ENCODE data around the gene CTNNA2.

CTNNA2 gene

GRCh38 chr2:80395251-80395650, 882.4 kb downstream of the CTNNA2 start:
- TF ChIP-seq SIN3A (IDR thresholded peaks at IDR 0.05; ENCODE audit: borderline replicate concordance, insufficient read depth, low read length) (no peak), FOXP2 (optimal IDR thresholded peaks at IDR 0.05; ENCODE audit: borderline replicate concordance, extremely low read depth, extremely low read length, insufficient read depth) (no peak), POLR2AphosphoS5 (IDR thresholded peaks at IDR 0.05; ENCODE audit: low read depth, low read length) (no peak), TAF1 (IDR thresholded peaks at IDR 0.05; ENCODE audit: borderline replicate concordance, insufficient read depth, low read length) (no peak), REST (IDR thresholded peaks at IDR 0.05; ENCODE audit: insufficient read depth in 1 of 2, low read depth in 2 of 2, low read length in 2 of 2) (no peak)

- no peak for TF ChIP-seq SIN3A (IDR thresholded peaks at IDR 0.05; ENCODE audit: borderline replicate concordance, insufficient read depth, low read length)
- TF ChIP-seq REST (IDR thresholded peaks at IDR 0.05; ENCODE audit: insufficient read depth in 1 of 2, low read depth in 2 of 2, low read length in 2 of 2) = no peak
- no peak for TF ChIP-seq POLR2AphosphoS5 (IDR thresholded peaks at IDR 0.05; ENCODE audit: low read depth, low read length)
- TF ChIP-seq FOXP2 (optimal IDR thresholded peaks at IDR 0.05; ENCODE audit: borderline replicate concordance, extremely low read depth, extremely low read length, insufficient read depth) = no peak
- TF ChIP-seq TAF1 (IDR thresholded peaks at IDR 0.05; ENCODE audit: borderline replicate concordance, insufficient read depth, low read length) = no peak
Observed at GRCh38 chr2:80396276-80396675, 883.4 kb downstream of the CTNNA2 start.

GRCh38 chr2:80403081-80403480, 890.2 kb downstream of the CTNNA2 start:
- TF ChIP-seq TAF1 (IDR thresholded peaks at IDR 0.05; ENCODE audit: borderline replicate concordance, insufficient read depth, low read length) (no peak), REST (IDR thresholded peaks at IDR 0.05; ENCODE audit: insufficient read depth in 1 of 2, low read depth in 2 of 2, low read length in 2 of 2) (no peak), SIN3A (IDR thresholded peaks at IDR 0.05; ENCODE audit: borderline replicate concordance, insufficient read depth, low read length) (no peak), FOXP2 (optimal IDR thresholded peaks at IDR 0.05; ENCODE audit: borderline replicate concordance, extremely low read depth, extremely low read length, insufficient read depth) (no peak), POLR2AphosphoS5 (IDR thresholded peaks at IDR 0.05; ENCODE audit: low read depth, low read length) (no peak)

- TF ChIP-seq REST (IDR thresholded peaks at IDR 0.05; ENCODE audit: insufficient read depth in 1 of 2, low read depth in 2 of 2, low read length in 2 of 2) = no peak
- TF ChIP-seq SIN3A (IDR thresholded peaks at IDR 0.05; ENCODE audit: borderline replicate concordance, insufficient read depth, low read length) = no peak
- no peak for TF ChIP-seq POLR2AphosphoS5 (IDR thresholded peaks at IDR 0.05; ENCODE audit: low read depth, low read length)
- no peak for TF ChIP-seq TAF1 (IDR thresholded peaks at IDR 0.05; ENCODE audit: borderline replicate concordance, insufficient read depth, low read length)
- no peak for TF ChIP-seq FOXP2 (optimal IDR thresholded peaks at IDR 0.05; ENCODE audit: borderline replicate concordance, extremely low read depth, extremely low read length, insufficient read depth)
Observed at GRCh38 chr2:80407377-80407776, 894.5 kb downstream of the CTNNA2 start.

- no peak for TF ChIP-seq TAF1 (IDR thresholded peaks at IDR 0.05; ENCODE audit: borderline replicate concordance, insufficient read depth, low read length)
- no peak for TF ChIP-seq REST (IDR thresholded peaks at IDR 0.05; ENCODE audit: insufficient read depth in 1 of 2, low read depth in 2 of 2, low read length in 2 of 2)
- no peak for TF ChIP-seq SIN3A (IDR thresholded peaks at IDR 0.05; ENCODE audit: borderline replicate concordance, insufficient read depth, low read length)
- no peak for TF ChIP-seq POLR2AphosphoS5 (IDR thresholded peaks at IDR 0.05; ENCODE audit: low read depth, low read length)
- no peak for TF ChIP-seq FOXP2 (optimal IDR thresholded peaks at IDR 0.05; ENCODE audit: borderline replicate concordance, extremely low read depth, extremely low read length, insufficient read depth)
Observed at GRCh38 chr2:80410346-80410745, 897.5 kb downstream of the CTNNA2 start.
